Lower leg skin (tissue), 3 donors: ENCODE results near the gene IL23A.

Experiments used
- CTCF ChIP-seq, 3 donors: fragments of 450-650 bp; IDR thresholded peaks; one replicate each; pipeline ENCODE4 v1.5.1; 2016; ENCODE audit warnings: antibody characterized with exemption in 3 of 3, mild to moderate bottlenecking in 3 of 3, moderate library complexity in 2 of 3
- POLR2A ChIP-seq, 2 donors: fragments of 450-650 bp; IDR thresholded peaks; one replicate each; pipeline ENCODE4 v1.6.1; 2016 to 2017; ENCODE audit warnings: antibody characterized with exemption in 2 of 2, mild to moderate bottlenecking in 1 of 2, moderate library complexity in 1 of 2

GRCh38 chr12:56333679-56334489 lies 4.8 kb upstream of the IL23A start, which contains the start of gene PAN2:
- TF ChIP-seq CTCF (IDR thresholded peaks at IDR 0.05): no peak
- TF ChIP-seq POLR2A (IDR thresholded peaks at IDR 0.05): peak in 1 of 2 donors; percentile 66
